Cardiac muscle cell (in vitro differentiated cells and primary cell): ENCODE results near the gene CDKL2. TPM values are rescaled to one million over a fixed set of nuclear protein-coding genes. Genes with fewer than 3 reads are reported as not detected.

Experiments
- DNase-seq, 2 donors: peaks; one replicate each; pipeline versions ENCODE4 v3.0.0 to v3.0.0-alpha.2; 2010 to 2017; ENCODE audit warnings: low read depth in 1 of 2, low spot score in 1 of 2
- H3K27ac ChIP-seq: fragments of 200-600 bp; sonication (generic); 2 replicates; pipeline ENCODE4 v1.5.1; 2016
- H3K27me3 ChIP-seq: fragments of 200-600 bp; sonication (generic); 2 replicates; pipeline ENCODE4 v1.6.0; 2016; ENCODE audit warnings: control low read depth
- H3K36me3 ChIP-seq: fragments of 200-600 bp; sonication (generic); 2 replicates; pipeline ENCODE4 v1.5.1; 2016; ENCODE audit warnings: control low read depth
- H3K4me1 ChIP-seq: fragments of 200-600 bp; sonication (generic); 2 replicates; pipeline ENCODE4 v1.8.1; 2017; ENCODE audit warnings: low read depth, mild to moderate bottlenecking, mixed run types
- H3K4me3 ChIP-seq: fragments of 200-600 bp; sonication (generic); 2 replicates; pipeline ENCODE4 v1.5.1; 2016; ENCODE audit warnings: mild to moderate bottlenecking
- H3K9me3 ChIP-seq: fragments of 200-600 bp; sonication (generic); 2 replicates; pipeline ENCODE4 v1.5.1; 2017; ENCODE audit warnings: low read depth, mild to moderate bottlenecking, control low read depth
- polyA plus RNA-seq: library from polyadenylated mRNA; unstranded; fragments of >200 nt; fragmentation: Nextera tagmentation; extraction: Ambion mirVana; gene quantifications from 2 replicates; pipeline ENCODE4 v1.2.1, GENCODE V29; 2016
- total RNA-seq: library from RNA; depleted of rRNA; stranded (reverse); fragments of >200 nt; gene quantifications from 2 replicates; pipeline ENCODE4 v1.2.3, GENCODE V29; 2016
- TF ChIP-seq, protein P1 (sequence below): IDR thresholded peaks from 2 replicates; pipeline ENCODE4 v1.5.1; 2012; ENCODE audit warnings: low read depth, mild to moderate bottlenecking, low read length

Gene CDKL2
- total RNA-seq (2.4 and 2.5 TPM in 2 replicates), polyA plus RNA-seq (2.0 and 4.4 TPM in 2 replicates)

DNA sequence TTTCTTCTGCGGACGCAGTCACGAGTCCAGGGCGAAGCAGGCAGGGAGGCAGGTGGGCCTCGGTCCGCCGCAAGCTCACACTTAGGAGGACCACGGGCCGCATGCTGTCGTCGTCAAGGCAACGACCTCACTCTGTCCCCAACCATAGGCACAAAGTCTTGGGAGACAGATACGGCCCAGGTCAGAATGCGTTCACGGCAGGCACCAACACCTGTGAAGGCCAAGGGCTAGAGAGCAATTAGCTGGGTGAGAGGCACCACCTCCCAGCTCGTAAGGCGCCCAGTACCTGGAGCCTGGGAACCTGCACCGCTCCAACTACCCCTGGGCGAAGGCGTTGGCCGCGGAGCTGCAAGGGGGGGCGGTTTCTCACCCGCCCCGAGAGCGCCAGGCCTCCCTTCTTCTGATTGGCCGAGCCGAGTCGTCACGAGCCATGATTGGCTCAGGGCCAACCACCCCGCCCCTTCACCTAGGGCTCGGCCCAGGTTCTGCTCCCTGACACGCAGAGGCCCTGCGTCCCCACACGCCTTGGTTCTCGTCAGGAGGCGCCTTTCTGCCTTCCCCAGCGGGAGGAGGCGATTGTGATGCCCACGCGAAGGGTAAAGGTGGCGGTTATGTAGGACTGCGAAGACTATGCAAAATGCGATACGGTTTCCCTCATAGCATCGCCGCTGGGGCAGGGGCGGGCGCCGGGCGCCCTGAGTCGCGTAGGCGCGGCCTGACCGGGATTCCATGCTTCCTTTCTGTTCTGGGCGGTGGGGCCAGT is at the start of gene CDKL2:
Gene CDKL2 (minus strand): TSS at position 355 of the 763 bp plus-strand sequence. CDS start 4,540 bp downstream, outside the sequence.
- no peaks in the 10 kb centered on the region for H3K4me1 ChIP-seq
- TF ChIP-seq, protein P1, sequence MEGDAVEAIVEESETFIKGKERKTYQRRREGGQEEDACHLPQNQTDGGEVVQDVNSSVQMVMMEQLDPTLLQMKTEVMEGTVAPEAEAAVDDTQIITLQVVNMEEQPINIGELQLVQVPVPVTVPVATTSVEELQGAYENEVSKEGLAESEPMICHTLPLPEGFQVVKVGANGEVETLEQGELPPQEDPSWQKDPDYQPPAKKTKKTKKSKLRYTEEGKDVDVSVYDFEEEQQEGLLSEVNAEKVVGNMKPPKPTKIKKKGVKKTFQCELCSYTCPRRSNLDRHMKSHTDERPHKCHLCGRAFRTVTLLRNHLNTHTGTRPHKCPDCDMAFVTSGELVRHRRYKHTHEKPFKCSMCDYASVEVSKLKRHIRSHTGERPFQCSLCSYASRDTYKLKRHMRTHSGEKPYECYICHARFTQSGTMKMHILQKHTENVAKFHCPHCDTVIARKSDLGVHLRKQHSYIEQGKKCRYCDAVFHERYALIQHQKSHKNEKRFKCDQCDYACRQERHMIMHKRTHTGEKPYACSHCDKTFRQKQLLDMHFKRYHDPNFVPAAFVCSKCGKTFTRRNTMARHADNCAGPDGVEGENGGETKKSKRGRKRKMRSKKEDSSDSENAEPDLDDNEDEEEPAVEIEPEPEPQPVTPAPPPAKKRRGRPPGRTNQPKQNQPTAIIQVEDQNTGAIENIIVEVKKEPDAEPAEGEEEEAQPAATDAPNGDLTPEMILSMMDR = no peak
- H3K36me3 ChIP-seq = no peaks in the 10 kb centered on the region
- peak within 1 kb of the TSS; percentile 54 for H3K4me3 ChIP-seq
- no peaks in the 10 kb centered on the region for H3K9me3 ChIP-seq
- peak; percentile 77 to 94 for DNase-seq
- no peaks in the 10 kb centered on the region for H3K27me3 ChIP-seq
- H3K27ac ChIP-seq = peak within 1 kb of the TSS; percentile 31

DNA sequence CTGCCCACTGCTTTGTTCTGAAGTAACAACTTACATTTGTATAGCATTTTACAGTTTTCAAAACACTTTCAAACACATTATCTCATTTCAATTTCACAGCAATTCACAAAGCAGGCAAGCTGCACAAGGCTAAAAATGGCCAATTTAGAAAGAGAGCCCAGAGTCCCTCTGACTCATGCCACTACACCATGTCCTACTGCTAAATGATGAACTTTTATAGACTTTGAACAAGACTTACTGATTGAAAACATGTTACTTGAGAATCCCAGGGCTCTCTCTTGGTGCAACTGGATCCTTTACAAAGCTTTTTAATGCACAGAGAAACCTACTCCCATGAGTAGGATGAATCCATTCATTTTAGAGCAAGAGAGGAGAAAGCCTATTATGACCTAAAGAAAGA is 48.6 kb upstream of the CDKL2 start:
- Histone ChIP-seq H3K36me3 (no peaks in the 10 kb centered on the region), H3K27ac (no peak overlapping the region), H3K4me1 (peaks cover 5% of the 10 kb centered on the region), H3K9me3 (no peaks in the 10 kb centered on the region), H3K27me3 (no peaks in the 10 kb centered on the region), H3K4me3 (no peak overlapping the region)
- no peak for DNase-seq
- TF ChIP-seq, protein P1 = no peak

DNA sequence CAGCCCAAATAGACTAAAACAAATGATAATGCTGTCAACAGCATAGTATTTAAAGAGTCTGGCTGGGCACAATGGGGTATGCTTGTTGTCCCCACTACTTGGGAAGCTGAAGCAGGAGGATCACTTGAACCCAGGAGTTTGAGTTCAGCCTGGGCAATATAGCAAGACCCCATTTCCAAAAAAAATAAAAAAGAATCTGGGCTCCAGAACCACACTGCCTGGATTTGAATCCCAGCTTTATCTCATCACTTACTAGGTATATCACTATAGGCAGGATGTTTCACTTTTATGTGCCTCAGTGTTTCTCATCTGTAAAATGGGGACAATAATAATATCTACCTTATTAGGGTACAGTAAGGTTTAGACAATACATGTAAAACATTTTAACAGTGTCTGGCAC is 48.1 kb upstream of the CDKL2 start:
- Histone ChIP-seq H3K9me3 (no peaks in the 10 kb centered on the region), H3K27me3 (no peaks in the 10 kb centered on the region), H3K36me3 (no peaks in the 10 kb centered on the region), H3K4me1 (peaks cover 6% of the 10 kb centered on the region), H3K27ac (no peak overlapping the region), H3K4me3 (no peak overlapping the region)
- no peak for DNase-seq
- TF ChIP-seq, protein P1 = no peak

DNA sequence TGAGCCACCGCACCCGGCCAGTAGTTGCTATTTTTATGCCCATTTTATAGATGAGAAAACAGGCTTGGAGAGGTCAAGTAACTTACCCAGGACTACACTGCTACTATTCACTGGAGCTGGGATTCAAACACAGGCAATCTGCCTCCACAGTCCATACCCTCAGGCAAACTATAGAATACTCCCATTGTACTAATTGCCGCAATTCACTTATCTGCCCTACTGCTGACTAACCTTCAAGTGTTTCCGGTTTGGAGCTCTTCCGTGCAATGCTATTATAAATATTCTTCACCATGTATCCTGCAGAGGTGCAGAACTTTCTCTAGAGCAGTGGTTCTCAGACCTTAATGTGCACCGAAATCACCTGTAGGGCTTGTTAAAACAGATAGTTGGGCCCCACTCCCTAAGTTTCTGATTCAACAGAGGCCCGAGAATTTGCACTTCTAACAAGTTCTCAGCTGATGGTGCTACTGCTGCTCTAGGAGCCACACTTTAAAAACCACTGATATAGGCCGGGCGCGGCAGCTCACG is 44.7 kb upstream of the CDKL2 start:
- no peaks in the 10 kb centered on the region for H3K36me3 ChIP-seq
- H3K4me1 ChIP-seq = peaks cover 21% of the 10 kb centered on the region
- H3K4me3 ChIP-seq = no peak overlapping the region
- H3K27ac ChIP-seq = peak overlapping the region; percentile 97
- peak in 1 of 2 donors; percentile 27 for DNase-seq
- H3K9me3 ChIP-seq = no peaks in the 10 kb centered on the region
- H3K27me3 ChIP-seq = no peaks in the 10 kb centered on the region
- TF ChIP-seq, protein P1 = no peak

DNA sequence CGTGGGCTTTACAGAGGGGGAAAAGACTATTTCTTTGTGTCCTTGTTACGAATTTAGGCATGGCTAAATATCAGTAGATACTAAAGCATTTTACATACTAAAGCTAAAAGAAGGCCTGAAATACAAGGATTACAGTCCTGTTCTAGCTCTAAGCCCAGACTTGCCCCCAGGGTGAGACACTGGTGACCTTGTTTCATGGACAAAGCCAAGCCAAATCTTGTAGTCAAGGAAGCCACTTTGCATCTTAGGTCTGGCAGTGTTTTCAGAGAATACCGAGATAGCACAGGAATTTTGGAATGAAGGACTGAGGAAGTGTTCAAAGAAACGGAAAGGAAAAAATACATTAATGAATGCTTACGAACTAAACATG is 43.6 kb upstream of the CDKL2 start:
- peak overlapping the region; percentile 95 for H3K4me3 ChIP-seq
- no peaks in the 10 kb centered on the region for H3K9me3 ChIP-seq
- H3K27ac ChIP-seq = peak overlapping the region; percentile 97
- peaks cover 31% of the 10 kb centered on the region for H3K4me1 ChIP-seq
- peak; percentile 38 to 73 for DNase-seq
- no peaks in the 10 kb centered on the region for H3K27me3 ChIP-seq
- H3K36me3 ChIP-seq = no peaks in the 10 kb centered on the region
- TF ChIP-seq, protein P1 = no peak
